ENCODE results near the gene SLC9A3.

DNA sequence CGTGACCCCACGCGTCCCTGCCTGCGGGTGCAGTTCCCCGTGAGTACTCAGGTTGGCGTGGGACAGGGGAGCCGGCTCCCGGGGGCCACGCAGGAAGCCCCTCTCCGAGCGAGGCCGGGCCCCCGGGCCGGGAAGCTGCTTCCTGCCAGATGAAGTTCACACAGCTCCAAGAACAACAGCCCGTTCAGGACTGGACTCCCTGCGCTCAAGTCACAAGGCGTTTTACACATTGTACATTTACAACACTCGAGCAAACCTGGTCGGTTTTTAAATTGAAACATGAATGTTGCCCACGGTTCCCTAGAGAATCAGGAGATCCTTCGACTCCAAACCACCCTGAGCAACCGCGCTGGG is 22.4 kb downstream of the SLC9A3 start:
- TF ChIP-seq POLR2A (IDR thresholded peaks at IDR 0.05; ENCODE audit: low read depth, low read length): no peak
- TF ChIP-seq POLR2AphosphoS5 (IDR thresholded peaks at IDR 0.05; ENCODE audit: low read depth, low read length): no peak
- no peak for TF ChIP-seq TAF1 (IDR thresholded peaks at IDR 0.05; ENCODE audit: low read depth, low read length)
